Activated CD4-positive, CD25-positive, alpha-beta regulatory T cell (primary cell): ENCODE results near the gene LYG1.
"Not testable (repeated sequence)": the region's sequence is repeated elsewhere in the genome, so short reads cannot be mapped to it uniquely, and the experiment has no call there.

Experiments used
- DNase-seq, 4 experiments: peaks; one replicate each; lab custom pipeline; 2025; lab: John Stamatoyannopoulos, UW

LYG1 gene

DNA sequence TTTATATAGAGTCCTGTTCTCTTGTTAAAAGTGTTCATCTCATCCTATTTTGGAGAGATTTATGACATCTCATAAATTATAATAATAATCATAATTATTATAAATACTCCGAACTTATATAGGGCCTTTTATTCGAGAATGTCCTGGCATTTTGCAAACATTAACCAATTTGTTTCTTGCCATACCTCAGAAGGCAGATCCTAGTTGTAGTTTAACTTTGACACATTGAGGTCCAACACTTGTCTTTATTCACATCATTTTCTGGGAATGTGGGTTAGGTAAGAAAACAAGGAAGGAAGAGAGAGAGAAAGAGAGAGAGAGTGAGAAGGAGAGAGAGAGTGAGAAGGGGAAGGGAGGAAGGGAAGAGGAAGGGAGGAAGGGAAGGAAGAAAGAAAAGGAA is at the start of gene LYG1:
LYG1 (minus strand) TSS at position 101 of the 400 bp plus-strand sequence. CDS start 5,527 bp downstream, outside the sequence.
- DNase-seq, result not testable (repeated sequence)

DNA sequence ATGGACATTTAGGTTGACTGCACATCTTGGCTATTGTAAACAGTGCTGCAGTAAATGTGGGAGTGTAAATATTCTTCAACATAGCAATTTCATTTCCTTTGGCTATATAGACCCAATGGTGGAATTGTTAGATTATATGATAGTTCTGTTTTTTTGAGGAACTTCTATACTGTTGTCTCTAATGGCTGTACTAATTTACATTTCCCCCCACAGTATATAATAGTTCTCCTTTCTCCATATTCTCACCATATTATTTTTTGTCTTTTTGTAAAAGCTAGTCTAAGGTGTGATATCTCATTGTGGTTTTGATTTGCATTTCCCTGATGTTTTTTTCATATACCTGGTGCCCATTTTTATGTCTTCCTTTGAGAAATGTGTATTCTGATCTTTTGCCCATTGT is 49.2 kb upstream of the LYG1 start:
- DNase-seq, result no peak

DNA sequence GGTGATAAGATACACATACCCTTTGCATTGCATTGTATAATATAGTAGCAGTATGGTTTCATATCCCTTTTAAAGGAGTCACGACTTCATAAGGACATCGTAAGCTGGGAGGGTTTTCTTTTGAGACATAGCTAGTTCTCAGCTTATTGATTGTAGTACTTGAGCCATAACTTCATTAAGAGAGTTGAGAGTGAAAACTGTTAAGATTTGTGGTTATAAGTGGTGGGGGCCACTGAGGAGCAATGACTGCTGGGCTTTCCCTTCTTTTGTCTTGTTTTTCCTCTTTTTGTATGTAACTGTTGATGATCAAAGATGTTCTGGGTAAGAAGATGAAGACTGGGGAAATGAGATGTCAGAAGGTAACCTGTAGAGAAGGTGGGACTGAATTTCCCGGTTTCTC is 47.2 kb upstream of the LYG1 start:
- DNase-seq, result no peak

DNA sequence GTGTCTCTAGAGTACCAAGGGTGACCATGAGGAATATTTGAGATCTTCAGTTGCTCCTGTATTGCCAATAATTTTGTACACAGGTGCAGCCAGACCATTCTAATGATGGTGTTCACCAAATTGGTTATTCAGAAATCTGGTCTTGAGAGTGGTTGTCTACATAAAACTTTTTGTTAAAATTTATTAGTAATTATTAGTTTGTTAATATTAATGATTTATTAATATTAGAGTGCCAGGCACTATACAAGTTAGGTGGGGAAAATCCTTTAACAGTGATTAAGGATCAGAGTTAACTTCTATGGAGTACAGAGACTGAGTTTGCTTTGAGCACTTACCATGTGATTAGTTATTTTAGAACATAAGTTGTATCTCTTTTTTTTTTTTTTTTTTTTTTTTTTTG is 45.2 kb upstream of the LYG1 start:
- DNase-seq, result no peak

DNA sequence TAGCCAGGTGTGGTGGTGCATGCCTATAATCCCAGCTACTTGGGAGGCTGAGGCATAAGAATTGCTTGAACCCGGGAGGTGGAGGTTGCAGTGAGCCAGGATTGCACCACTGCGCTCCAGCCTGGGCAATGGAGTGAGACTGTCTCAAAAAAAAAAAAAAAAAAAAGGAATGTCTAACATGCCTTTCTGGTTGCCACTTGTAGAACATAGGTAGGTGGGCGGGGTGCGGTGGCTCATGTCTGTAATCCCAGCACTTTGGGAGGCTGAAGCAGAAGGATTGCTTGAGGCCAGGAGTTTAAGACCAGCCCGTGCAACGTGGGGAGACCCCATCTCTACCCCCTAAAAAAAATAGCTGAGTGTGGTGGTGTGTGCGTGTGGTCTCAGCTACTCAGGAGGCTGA is 44.4 kb upstream of the LYG1 start:
- DNase-seq, result not testable (repeated sequence)

DNA sequence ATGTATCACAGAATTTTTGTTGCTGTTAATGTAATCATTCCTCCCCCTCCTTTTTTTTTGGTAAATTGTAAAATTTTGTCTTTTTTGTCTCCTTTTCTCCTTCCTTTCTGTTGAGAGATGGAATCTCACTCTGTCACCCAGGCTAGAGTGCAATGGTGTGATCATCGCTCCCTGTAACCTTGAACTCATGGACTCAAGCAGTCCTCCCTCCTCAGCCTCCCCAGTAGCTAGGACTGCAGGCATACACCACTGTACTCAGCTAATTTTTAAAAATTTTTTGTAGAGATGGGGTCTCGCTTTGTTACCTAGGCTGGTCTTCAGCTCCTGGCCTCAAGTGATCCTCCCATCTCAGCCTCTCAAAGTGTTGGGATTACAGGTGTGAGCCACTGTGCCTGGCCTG is 41.5 kb upstream of the LYG1 start:
- DNase-seq, result no peak

DNA sequence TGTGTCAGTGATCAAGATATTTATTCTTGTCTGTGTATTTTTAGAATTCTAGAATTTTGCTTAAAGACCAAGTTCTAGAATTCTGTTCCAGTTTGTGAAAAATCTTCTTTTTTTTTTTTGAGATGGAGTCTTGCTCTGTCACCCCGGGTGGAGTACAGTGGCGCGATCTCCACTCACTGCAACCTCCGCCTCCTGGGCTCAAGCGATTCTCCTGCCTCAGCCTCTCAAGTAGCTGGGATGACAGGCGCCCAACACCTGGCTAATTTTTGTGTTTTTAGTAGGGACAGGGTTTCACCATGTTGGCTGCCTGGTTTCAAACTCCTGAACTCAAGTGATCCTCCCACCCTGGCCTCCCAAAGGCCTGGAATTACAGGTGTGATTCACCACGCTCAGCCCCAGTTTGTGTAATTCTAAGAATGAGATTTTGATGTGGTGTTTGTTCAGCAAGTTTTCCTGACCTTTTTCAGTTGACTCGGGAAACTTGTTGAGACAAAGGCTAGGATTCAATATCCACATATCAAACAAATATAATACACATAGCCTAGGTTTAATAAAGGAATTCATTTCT is 39.8 kb upstream of the LYG1 start:
- no peak for DNase-seq

DNA sequence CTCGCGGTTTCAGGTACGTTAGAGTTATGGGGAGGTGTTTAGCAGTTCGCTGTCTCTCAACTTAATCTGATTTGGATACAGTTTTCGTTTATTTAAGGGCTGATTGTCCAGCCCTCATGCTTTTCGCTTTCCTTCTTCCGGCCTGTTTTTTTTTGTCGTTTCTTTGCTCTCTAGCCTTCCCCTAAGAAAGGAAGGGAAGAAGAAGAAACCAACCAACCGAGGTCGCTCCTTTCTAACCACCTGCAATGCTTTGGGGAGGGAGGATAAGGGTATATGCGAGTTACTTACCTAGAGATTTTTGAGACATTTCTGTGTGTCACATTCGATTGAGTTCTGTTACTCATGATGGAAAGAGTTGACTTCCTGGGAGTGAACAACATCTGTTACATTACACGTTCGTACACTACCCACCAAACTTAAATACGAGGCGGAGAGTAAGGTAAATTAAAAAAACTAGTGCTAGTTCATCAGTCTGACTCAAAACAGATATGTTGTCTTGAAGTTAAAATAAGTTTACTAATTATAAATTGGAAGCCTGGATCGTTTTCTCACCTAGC is 37.1 kb upstream of the LYG1 start:
- no peak for DNase-seq

DNA sequence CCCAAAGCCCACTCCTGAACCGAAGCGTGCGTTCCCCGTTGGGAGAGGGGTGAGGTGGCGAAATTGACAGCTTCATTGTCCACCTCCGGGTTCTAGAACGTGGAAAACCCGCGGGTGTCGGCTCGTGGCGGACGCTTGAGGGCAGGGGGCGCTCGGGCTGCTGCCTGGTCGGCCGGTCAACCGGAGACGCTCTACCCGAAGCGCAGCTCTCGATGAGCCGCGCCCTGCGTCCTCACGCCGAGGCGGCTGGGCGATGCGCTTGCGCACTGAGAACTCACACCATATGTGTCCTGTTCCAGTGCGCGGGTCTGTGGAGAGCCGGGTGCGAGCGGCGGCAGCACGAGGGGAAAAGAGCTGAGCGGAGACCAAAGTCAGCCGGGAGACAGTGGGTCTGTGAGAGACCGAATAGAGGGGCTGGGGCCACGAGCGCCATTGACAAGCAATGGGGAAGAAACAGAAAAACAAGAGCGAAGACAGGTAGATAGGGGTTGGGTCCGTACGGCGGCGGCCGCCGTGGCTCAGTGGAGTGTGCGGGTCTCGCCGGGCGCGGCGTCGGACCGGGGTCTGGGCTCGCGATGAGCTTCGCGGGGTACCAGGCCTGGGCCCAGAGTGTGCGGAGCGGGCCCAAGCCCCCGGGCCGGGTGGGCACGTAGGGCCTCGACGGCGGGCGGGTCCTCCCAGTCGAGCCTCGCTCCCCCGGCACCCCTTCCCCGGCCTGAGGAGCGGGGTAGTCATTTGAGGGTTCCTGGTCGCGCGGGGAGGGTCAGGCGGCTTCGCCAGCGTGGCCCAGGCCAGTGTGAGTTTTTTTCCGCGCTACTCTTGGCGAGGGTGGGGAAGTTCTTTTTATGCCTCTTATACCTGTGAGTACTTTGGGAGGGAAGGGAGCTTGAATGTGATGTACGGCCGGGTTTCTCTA is 36.4 kb upstream of the LYG1 start, which contains the start of gene EIF5B:
EIF5B (plus strand) TSS at position 277 of the 916 bp plus-strand sequence; CDS start at position 443, 166 bp downstream.
- DNase-seq, result peak; percentile 83 to 92 (median 88)

DNA sequence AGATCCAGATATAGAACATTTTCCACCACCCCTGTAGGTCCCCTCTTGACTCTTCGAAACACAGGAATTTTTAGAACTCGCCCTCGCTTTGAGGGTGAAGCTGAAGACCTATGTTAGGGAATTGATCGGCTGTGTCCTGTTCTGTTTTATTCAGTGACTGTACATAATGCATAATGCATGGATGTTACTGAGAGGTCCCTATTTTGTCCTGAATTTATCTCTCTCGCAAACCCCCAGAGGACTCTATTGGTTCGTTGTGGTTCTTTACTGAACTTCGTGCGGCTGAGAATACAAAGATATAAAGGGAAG is 35.8 kb upstream of the LYG1 start:
- DNase-seq, result no peak

DNA sequence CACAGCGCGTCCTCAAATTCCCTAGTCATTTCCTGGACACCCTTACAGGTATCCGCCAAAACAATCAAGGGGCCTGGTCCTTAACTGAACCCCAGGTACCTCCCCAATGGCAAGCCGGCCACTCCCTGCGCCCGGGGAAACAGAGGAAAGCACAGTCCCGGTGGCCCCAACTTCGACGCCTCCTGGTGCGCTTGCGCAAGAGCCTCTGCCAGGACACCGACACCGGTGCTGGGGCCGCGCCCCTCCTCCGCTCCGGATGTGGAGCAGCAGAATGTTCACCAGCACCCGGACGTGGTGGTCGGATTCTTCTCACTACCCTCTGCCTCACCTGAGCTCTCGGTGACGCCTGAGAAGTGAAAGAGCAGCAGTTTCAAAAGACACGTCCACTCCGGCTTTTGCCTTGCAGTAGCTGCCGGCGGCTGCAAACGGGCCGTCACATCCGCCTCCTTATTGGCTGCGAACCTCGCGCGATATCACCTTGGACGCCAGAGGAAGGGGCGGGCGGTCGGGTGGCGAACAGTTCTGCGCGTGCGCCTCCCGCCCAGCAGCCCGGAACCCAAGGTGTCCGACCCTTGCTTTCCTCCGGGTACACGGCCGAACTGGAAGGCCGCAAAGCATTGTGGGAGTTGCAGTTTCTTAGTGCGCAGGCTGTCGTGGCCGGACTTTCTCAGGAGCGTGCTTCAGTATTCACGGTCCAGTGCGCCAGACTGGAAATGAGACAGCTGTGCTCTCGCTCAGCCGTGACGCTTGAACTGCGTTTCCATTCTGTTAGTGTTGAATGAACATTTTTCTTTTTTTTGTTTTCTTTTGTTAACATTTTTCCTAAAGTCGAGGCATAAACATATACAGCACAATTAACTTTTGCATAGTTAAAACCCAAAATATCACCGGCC is 35.2 kb upstream of the LYG1 start, which contains the start of gene TXNDC9:
TXNDC9 (minus strand) TSS at position 423 of the 893 bp plus-strand sequence. CDS start 3,123 bp downstream, outside the sequence.
- peak; percentile 91 to 94 (median 93) for DNase-seq

DNA sequence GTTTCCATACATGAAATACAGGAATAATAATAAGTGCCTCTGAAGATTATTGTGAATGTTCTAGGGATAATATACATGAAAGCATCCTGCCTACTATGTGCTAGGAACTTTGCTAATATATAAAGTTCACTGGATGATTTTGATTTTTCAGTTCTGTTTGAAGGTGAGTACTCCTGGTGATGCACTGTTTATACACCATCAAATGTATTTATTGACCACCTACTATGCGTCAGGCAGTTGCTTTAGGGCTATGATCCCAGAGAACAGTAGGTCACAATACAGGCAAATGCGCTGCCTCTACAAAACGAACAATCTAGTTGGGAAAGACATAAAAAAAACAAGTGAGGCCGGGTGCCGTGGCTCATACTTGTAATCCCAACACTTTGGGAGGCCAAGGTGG is 24.4 kb upstream of the LYG1 start:
- DNase-seq, result no peak

DNA sequence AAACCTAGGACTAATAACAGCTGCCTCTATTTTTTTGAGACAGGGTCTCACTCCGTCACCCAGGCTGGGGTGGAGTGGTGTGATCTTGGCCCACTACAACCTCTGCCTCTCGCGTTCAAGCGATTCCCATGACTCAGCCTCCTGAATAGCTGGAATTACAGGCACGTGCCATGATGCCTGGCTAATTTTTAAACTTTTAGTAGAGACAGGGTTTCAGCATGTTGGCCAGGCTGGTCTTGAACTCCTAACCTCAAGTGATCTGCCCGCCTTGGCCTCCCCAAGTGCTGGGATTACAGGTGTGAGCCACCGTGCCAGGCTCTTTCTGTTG is 16.8 kb upstream of the LYG1 start:
- not testable (repeated sequence) for DNase-seq

DNA sequence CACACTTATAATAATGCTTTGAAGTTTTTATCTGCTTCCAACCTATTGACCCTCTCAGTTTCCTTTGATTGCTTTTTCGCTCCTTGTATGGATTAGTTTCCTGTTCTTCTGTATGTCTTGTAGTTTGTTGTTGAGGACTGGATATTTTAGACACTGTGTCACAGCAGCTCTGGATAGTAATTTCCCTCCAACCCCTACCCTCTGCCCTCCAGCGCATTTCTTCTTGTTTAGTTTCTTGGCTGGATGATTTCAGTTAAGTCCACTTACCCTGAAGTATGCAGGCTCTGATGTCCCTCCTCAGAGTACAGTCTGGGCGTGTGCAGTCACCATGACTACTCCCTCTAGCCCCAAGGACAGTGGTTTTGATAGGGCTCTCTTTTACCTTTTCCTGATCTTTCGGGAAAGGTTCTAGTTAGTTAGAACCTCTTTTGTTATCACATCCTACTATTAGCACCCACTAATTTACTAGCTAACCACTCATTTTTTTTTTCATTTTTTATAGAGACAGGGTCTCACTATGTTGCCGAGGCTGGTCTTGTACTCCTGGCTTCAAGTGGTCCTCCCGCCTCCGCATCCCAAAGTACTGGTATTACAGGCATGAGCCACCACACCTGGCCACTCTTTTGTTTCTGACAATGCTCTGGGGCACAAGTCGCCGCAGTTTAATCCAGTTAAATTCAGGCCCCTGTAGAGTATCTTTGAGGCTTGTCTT is 16.3 kb upstream of the LYG1 start:
- DNase-seq, result no peak

DNA sequence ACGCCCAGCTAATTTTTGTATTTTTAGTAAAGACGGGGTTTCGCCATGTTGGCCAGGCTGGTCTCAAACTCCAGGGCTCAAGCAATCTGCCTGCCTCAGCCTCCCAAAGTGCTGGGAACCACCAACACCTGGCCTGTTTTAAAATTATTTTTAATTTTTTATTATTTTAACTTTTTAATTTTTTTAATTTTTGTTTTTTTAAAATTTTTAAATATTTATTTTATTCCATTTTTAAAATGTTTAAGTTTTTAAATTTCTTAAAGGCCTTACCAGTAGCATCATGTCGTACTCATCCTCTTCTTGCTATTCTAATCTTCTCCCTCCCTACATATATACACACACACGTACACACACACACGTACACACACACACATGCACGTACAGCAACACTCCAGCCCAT is 1.4 kb downstream of the LYG1 start:
- DNase-seq, result no peak

DNA sequence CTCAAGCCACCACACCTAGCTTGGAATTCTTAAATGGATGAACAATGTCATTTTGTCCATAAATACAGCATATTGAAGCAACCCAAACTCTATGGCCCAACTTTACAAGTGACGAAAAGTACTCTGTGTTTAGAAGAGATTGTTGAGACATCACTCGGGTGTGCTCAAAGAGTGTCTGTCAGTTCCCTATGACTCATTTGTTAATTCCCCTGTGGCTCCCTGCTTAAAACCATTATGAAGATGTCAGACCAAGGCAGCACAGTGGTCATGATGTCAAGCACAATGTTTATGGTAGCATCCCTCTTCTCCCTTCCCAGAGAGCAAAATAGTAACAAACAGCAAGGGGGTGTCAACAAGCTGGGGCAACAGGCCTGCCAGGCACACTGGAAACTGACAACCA is 3.0 kb downstream of the LYG1 start:
- no peak for DNase-seq

DNA sequence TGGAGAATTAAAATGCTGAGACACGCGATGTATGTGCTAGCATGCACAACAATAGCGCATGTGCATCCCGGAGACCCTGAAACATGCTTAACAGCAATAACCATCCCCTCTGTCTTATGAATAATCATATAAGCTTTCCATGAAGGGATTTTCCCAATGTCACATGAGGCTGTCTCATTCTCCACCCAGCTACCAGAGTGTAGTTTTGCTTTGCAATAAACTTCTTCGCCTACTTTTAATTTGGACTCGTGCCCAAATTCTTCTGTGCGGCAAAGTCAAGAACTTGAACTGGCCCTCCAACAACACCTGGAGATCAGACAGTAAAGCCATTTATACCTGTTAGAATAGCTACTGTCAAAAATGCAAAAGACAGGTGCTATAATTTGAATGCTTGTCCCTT is 15.5 kb downstream of the LYG1 start:
- DNase-seq, result no peak

DNA sequence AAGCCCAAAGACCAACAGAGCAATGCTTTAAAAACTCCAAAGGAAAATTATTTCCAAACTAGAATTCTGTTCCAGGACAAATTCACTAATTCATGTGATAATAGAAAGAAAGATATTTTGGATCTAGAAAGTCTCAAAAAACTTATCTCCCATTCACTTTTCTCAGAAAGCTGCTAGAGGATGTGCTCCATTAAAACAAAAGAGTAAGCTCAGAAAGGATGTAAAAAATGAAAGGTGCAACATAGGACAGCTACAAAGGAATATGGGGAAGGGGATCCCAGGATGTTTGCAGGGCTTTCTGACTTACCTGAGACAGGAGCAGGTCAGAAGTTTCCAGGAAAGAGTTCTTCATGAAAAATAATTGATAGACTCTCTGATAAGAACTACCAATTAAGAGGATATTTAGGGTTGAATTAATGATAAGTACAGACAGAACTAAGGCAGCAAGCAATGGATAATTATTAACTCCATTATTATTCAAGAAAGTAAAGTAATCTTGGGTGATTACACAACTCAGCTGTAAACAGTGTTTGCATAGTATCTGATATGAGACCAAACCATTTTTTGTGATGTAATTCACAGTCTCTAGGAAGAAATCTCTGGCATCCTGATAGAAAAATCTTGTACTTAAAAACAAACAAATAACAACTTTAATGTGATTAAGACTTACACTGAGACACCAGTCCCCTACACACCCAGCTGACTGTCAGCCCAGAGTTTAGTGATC is 20.9 kb downstream of the LYG1 start:
- no peak for DNase-seq

DNA sequence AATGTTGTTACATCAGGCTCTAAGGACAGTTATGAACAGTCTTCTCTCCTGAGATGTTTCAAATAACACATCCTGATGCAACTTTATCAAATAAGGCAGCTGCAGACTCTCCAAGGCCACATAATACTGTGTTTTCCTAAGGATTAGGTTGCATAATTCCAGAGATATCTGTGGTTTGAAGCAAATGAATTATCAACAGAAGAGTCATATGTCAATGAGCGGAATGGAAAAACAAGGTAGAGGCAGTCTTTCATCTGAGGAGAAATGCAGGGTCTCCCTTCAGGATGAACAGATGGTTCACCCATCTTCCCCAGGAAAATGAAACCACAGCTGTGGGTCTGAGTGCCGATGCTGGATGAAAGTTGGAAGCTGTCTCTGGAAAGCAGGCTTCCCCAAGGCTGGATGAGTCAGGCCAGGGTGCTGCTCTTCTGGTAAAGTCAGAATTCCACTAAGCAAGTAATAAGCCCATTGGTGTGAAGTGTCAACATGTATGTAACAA is 22.2 kb downstream of the LYG1 start:
- DNase-seq, result no peak

DNA sequence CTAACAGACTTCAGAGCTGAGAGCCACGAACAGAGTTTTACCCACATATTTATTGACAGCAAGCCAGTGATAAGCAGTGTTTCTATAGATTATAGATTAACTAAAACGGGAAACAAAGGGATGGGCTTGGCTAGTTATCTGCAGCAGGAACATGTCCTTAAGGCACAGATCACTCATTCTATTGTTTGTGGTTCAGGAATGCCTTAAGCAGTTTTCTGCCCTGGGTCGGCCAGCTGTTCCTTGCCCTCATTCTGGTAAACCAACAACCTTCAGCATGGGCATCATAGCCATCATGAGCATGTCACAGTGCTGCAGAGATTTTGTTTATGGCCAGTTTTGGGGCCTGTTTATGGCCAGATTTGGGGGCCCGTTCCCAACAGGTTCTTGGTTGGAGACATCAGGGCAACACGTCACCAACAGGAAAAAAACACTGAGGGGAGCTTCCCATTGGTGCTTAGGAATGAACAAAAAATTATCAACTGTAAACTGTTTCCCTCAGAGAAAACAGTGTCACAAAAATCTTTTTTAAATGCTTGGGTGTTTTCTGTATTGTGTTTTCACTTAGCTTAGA is 22.7 kb downstream of the LYG1 start:
- not testable (repeated sequence) for DNase-seq
